Breast epithelium (tissue), 3 donors: ENCODE measurements around the gene AKR1E2.

ENCODE experiments used
- POLR2A ChIP-seq: fragments of 450-650 bp; IDR thresholded peaks from one replicate; pipeline ENCODE4 v1.6.1; 2016; ENCODE audit warnings: antibody characterized with exemption, mild to moderate bottlenecking, moderate library complexity
- TF ChIP-seq, protein P1 (sequence below), 3 donors: fragments of 450-650 bp; IDR thresholded peaks; one replicate each; pipeline ENCODE4 v1.5.1; 2016 to 2017; ENCODE audit warnings: antibody characterized with exemption in 3 of 3, mild to moderate bottlenecking in 3 of 3, moderate library complexity in 3 of 3

DNA sequence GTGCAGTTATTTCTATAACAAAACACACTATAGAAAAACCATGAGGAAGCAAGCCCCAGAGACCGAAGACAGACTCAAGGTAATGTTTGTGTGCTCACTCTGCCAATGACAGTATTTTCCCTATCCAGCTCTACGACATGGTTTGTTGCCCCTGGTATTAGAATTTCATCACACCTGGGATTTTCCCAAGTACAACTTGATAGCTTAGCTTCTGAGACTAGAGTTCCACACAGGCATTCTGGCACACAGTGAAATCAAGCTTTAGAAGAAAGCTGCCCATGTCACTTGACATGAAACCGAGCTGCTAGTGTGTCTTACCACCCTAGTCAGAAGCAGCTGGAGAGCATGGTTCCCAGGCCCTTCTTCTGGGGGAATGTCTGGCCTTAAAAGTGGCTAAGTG, 44.1 kb upstream of the AKR1E2 start:
- TF ChIP-seq, protein P1, sequence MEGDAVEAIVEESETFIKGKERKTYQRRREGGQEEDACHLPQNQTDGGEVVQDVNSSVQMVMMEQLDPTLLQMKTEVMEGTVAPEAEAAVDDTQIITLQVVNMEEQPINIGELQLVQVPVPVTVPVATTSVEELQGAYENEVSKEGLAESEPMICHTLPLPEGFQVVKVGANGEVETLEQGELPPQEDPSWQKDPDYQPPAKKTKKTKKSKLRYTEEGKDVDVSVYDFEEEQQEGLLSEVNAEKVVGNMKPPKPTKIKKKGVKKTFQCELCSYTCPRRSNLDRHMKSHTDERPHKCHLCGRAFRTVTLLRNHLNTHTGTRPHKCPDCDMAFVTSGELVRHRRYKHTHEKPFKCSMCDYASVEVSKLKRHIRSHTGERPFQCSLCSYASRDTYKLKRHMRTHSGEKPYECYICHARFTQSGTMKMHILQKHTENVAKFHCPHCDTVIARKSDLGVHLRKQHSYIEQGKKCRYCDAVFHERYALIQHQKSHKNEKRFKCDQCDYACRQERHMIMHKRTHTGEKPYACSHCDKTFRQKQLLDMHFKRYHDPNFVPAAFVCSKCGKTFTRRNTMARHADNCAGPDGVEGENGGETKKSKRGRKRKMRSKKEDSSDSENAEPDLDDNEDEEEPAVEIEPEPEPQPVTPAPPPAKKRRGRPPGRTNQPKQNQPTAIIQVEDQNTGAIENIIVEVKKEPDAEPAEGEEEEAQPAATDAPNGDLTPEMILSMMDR (IDR thresholded peaks at IDR 0.05), result no peak
- TF ChIP-seq POLR2A, result no peak
